HG02678 (cell line): ENCODE data around the gene TMEM178B.

ENCODE experiments used
- ATAC-seq: cut with Tn5 transposase; IDR thresholded peaks from one replicate; pipeline ENCODE4 v1.9.1; 2021; ENCODE audit warnings: mild to moderate bottlenecking, moderate library complexity; ENCODE audit not compliant: unreplicated experiment

The TMEM178B gene

DNA sequence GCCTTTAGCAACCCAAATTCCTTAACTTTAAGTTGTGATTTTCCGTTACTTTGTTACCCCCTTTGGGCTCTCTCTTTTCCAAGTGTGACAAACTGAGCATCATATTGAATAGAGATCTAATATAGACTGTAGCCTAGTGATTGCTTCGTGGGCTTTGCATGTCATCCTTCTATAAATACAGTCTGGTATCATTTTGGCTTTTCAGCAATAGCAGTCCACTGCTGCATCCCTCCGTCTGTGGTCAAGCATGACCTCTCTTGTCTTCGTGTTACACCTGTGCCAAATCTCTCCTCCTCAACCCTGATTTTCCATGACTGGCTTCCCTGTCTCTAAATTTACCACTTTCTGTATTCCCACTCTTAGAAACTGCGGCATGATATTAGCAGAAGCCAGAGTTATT, 423.5 kb downstream of the TMEM178B start:
- ATAC-seq: no peak

DNA sequence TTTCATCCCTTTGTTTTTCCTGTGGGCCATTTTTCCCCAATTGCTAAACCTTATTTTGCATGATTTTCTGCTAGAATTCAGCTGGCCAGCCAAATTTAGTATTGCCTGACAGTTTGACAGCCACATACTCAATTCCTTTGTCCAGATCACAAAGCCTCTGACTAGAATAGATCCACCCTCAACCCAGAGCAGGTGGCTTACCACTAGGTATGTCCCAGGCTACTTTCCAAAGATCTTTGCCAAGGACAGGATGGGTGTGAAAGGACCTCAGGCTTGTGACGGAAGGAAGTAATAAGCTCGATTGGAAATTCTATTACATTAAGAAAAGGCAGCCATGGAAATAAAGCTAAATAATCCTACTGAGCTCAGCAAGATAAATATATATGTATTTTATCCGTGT, 426.7 kb downstream of the TMEM178B start:
- no peak for ATAC-seq

DNA sequence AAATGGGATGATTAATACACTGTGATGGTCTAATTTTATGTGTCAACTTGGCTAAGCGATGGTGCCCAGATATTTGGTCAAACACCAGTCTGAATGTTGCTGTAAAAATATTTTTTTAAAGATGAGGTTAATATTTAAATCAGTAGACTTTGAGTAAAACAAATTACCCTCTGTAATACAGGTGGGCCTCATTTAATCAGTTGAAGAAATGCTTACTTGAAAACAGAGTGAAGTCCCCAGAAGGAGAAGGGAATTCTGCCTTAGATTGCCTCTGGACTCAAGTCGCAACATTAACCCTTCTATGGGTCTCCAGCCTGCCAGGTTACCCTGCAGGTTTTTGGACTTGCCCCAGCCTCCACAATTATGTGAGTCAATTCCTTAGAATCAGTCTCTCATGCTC, 427.6 kb downstream of the TMEM178B start:
- no peak for ATAC-seq

DNA sequence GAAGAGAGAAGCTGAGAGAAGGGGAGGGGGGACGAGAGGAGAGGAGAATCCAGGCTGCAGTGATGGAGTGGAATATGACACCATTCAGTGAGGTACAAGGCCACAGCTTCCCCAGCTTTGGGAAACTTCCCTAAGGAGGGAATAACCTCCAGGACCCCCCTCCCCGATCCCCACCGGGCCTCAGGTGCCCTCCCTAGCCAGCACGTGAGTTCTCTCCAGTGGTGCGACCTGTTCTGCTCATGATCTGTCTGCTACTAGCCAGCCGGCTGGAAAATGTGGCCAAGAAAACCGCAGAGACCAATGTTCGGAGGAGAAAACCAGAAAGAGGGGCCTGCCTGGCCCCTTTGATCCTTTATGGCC, 437.4 kb downstream of the TMEM178B start:
- ATAC-seq: no peak

DNA sequence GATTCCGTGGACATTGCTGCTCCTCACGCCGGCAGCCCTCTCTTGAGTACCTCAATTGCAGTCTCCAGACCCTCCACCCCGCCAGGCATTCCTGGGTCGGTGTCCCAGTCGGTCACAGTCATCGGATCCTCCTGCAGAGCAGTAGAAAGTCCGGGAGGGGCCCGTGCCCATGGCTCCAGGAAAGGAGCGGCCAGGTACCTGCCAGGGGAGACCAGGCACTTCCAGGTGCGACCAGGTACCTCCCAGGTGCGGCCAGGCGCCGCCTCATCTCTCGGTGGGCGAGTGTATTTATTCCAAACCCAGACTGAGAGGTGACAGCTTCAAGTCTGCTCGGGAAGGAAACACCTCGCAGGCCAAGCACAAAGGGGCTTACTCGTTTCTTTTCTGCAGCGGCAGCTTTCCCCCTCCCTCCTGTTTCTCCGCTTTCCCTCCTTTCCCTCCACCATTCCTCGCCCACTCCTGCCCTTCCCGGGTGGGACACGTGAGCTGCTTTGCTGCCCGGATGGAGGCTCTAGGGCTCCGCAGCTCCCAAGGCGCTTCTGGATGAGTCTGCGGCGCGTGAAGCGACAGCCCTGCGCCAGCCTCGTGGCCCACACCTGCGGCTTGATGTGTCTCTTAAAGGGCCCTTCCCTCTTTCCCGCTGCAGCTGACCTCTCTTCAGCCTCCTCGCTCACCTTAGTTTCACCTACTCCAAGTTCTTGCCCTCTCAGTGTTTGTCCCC, 438.0 kb downstream of the TMEM178B start:
- ATAC-seq: no peak

DNA sequence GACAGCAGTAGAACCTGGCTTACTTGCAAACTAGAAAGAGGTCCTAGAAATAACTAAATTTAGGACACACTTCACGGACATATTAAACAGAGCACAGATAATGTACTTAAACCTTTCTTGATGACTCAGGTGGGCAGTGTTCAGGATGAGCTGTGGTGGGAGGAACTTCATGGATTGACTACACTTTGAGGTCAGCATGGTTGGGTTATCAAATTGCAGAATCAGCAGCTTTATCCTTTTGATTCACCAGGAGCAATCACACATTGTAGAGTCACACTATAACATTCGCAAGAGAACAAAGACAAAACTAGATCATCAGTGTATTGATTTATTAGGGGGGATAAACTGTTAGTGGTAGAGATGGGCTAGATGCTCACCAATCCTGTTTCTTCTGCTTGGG, 438.7 kb downstream of the TMEM178B start:
- ATAC-seq: no peak

DNA sequence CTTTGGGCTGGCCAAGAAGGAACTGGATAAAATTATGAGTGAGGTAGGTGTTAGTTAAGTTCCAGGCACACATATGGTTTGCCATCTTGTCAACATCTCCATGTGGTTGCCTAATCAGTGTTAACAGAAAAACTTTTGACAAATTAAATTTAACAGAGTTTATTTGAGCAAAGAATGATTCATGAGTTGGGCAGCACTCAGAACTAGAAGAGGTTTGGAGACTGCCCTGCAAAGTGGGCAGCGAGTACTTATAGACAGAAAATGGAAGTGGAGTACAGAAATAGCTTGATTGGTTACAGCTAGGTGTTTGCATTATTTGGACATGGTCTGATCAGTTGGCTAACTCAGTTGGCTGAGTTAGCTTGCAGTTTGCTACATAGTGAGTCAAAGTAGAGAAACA, 439.9 kb downstream of the TMEM178B start:
- no peak for ATAC-seq

DNA sequence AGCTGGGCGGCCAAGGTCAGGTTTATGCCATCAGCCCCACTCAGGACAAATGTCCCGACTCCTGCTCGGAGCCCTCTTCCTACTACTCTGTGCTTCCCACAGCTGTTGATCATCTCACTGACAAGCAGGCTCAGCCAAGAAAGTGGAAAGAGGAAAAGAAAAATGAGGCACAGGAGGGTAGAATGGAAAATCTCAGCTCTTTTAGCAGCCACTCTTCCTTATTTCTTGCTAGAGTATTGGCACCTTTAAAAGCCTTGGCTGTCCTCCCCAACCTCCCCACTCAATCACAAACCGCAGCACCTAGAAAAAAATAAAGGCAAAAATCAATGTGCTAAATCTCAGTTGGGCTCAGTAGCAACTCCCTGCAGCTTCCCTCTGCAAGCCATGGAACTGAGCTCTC, 442.1 kb downstream of the TMEM178B start:
- ATAC-seq: no peak

DNA sequence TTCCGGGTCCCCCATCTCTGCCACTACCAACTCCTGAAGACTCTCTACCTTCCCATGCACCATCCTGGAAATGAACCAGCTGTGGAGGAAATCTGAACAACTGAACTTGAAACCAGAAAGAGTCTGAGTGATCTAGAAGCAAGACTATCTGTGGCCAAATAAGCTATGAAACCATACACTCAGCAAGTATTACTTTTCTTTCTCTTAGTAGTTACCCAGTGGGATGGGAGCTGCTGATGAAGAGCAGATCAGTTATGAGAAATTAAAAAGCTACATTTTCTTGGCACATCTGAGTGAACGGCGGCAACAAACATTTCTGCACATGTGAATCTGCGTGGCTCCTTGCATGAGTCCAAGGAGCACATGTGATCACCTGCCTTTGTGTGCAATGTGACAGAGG, 445.8 kb downstream of the TMEM178B start:
- no peak for ATAC-seq

DNA sequence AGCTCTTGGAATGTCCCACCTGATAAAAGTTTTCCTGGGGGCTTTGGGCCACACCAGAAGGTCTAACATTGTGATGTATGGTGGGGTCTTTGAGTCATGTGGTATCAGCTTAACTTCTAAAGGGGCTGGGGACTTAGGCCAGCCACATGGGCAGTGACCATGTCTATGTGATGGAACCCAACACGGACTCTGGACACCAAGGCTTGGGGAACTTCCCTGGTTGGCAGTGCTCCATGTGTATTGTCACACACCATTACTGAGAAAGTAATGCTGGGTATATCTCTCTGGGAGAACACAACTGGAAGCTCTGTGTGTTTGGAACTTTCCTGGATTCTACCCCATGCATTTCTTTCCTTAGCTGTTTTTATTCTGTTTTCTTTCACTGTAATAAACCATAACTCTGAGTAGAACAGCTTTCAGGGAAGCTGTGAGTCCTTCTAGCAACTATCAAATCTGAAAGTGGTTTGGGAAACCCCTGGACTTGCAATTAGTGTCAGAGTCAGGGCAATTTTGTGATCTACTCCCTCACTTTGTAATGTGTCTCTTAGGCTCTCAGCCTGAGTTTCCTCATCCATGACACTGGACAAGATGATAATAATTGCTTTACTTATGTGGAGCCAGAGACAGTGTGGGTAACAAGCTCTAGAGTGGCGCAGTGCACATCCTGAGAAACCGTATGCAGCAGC, 448.9 kb downstream of the TMEM178B start:
- no peak for ATAC-seq

DNA sequence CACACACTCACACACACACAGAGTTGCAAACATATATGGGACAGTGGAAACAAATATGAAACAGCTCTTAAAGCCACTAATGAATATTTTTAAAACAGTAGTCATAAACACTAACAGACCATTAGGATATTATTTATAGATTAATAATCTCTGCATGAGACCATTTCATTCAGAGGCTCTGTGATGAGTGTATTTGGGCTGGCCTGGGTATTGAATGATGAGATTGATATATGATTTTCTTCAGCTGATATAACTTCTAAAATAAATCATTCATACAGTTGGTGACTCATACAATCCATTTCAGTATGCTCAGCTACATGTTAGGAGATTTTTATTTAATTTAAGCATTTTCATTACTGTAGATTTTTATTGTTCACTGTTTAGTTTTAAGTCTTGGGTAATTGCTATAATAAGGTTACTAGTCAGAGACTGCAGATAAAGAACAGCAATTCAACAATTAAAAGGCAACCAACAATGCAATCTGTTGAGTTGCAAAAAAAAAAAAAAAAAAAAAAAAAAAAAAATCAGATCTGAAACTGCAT, 452.2 kb downstream of the TMEM178B start:
- no peak for ATAC-seq

DNA sequence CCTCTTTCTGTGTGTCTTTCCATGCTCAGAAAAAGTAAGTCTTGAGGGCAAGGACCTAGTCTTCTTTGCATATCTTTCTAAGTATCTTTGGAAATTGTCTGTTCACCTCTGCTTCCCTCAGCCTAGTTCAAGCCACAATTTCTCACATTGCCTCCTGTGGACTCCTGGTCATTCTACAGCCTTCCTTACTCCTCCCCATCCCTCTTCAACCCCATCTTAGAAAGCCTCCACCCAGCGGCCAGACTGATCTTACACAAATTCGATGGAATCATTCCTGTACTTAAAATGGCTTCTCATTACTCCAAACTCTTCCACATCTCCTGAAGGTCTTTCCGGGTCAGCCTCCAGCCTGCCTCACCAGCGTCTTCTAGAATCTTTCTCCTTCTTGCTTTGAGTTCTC, 453.2 kb downstream of the TMEM178B start:
- no peak for ATAC-seq

DNA sequence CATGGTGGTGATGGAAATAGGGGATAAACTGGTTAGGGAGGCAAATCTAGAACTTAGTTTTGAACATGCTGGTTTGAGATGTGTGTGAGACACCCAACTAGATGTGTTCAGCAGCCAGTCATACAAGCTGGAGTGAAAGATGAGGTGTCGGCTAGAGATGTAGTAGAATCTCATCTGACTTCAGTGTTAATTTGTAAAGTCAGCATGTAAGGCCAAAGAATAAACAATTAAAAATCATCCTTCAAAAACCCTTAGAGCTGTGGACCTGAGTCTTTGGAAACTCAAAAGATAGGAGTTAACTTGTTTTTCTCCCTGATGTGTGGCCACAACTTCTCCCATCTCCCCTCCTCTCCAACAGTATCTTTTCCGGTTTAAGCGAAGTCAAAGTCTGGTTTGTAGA, 454.5 kb downstream of the TMEM178B start:
- ATAC-seq: no peak
